Upper lobe of left lung (tissue), 6 donors: ENCODE measurements around the gene NRXN2. TPM values are rescaled to one million over a fixed set of nuclear protein-coding genes. Genes with fewer than 3 reads are reported as not detected.
"Not testable (repeated sequence)": the region's sequence is repeated elsewhere in the genome, so short reads cannot be mapped to it uniquely, and the experiment has no call there.

Experiments used
- ATAC-seq, 2 donors: fragments of 200-7000 bp; cut with Tn5 transposase; one replicate each; pipeline ENCODE4 v1.9.1; 2022; ENCODE audit warnings: mild to moderate bottlenecking in 2 of 2, moderate library complexity in 2 of 2; ENCODE audit not compliant: low FRiP score in 2 of 2
- DNase-seq, 2 donors: peaks; one replicate each; pipeline ENCODE4 v3.0.0-alpha.2; 2019 to 2020
- H3K27ac ChIP-seq, 4 donors: fragments of 200-600 bp; sonication (generic); one replicate each; pipeline ENCODE4 v1.5.1; 2016 to 2019
- H3K27me3 ChIP-seq, 4 donors: fragments of 200-600 bp; sonication (generic); one replicate each; pipeline ENCODE4 v1.5.1; 2017 to 2019
- H3K36me3 ChIP-seq, 4 donors: fragments of 200-600 bp; sonication (generic); one replicate each; pipeline ENCODE4 v1.5.1; 2016 to 2019
- H3K4me1 ChIP-seq, 4 donors: fragments of 200-600 bp; sonication (generic); one replicate each; pipeline ENCODE4 v1.5.1; 2018 to 2019
- H3K4me3 ChIP-seq, 4 donors: fragments of 200-600 bp; sonication (generic); one replicate each; pipeline ENCODE4 v1.5.1; 2017 to 2019; ENCODE audit warnings: mild to moderate bottlenecking in 2 of 4, moderate library complexity in 1 of 4
- H3K9me3 ChIP-seq, 4 donors: fragments of 200-600 bp; sonication (generic); one replicate each; pipeline ENCODE4 v1.5.1; 2018 to 2019
- CTCF ChIP-seq, 6 experiments: fragments of 450-650 bp in 4 of 6; fragments of 200-600 bp in 2 of 6; sonication (generic) in 2 of 6; IDR thresholded peaks; one replicate each; pipeline ENCODE4 v1.5.1; 2016 to 2019; ENCODE audit warnings: antibody characterized with exemption in 6 of 6
- EP300 ChIP-seq, 4 donors: sonication (generic); formaldehyde crosslinking; IDR thresholded peaks; one replicate each; pipeline ENCODE4 v1.5.1; 2017; ENCODE audit warnings: antibody characterized with exemption in 4 of 4, control low read depth in 2 of 4
- POLR2A ChIP-seq, 4 donors: fragments of 450-650 bp; IDR thresholded peaks; one replicate each; pipeline ENCODE4 v1.5.1; 2016 to 2017; ENCODE audit warnings: antibody characterized with exemption in 4 of 4, mild to moderate bottlenecking in 2 of 4
- POLR2AphosphoS5 ChIP-seq, 2 donors: sonication (generic); formaldehyde crosslinking; IDR thresholded peaks; one replicate each; pipeline ENCODE4 v1.5.1; 2017; ENCODE audit warnings: antibody characterized with exemption in 2 of 2
- WGBS, 2 donors: methylation state at CpG; one replicate each; pipeline ENCODE4 v1.1.5; 2017 to 2018; 5-methylcytosine and 5-hydroxymethylcytosine counted together
- total RNA-seq, 6 donors: library from RNA; depleted of rRNA in 4 of 6; stranded (reverse); fragments of >200 nt in 4 of 6; gene quantifications; one replicate each; pipeline versions ENCODE4 v1.1.0 to v1.2.1, GENCODE V29; 2016 to 2021
- donor health status: DM: no; HTN: no; CAD: no; lungs with moderate emphysema.
- donor health status: DM: no; HTN: yes; CAD: no; lungs with severe emphysema.

NRXN2 gene
- total RNA-seq, 6 donors from 2014 or later, result 0.59 to 21.6 (median 2.9) TPM; not detected in 2

- WGBS, 2 donors, result 23 to 33% methylated on average over 23 to 35 of the region's 46 CpGs
- H3K4me3 ChIP-seq, result no peak overlapping the region
- ATAC-seq (peak in 1 of 2 donors; percentile 47), DNase-seq (peak in 1 of 2 donors; percentile 81)
- no peaks in the 10 kb centered on the region for H3K36me3 ChIP-seq
- H3K27me3 ChIP-seq, result peaks cover 2 to 51% (median 30%) of the 10 kb centered on the region in 4 donors
- H3K9me3 ChIP-seq, result no peaks in the 10 kb centered on the region
- no peak overlapping the region for H3K27ac ChIP-seq
- TF ChIP-seq POLR2A (IDR thresholded peaks at IDR 0.05), result no peak
- no peak for TF ChIP-seq EP300 (IDR thresholded peaks at IDR 0.05)
- no peak for TF ChIP-seq CTCF (IDR thresholded peaks at IDR 0.05)
- TF ChIP-seq POLR2AphosphoS5 (IDR thresholded peaks at IDR 0.05), result no peak
- peaks cover 15 to 30% (median 15%) of the 10 kb centered on the region in 4 donors for H3K4me1 ChIP-seq
These were observed 11.7 kb downstream of the NRXN2 start for GRCh38 chr11:64711138-64711955.

GRCh38 chr11:64710418-64711137 is 12.4 kb downstream of the NRXN2 start:
- no peak for TF ChIP-seq CTCF (IDR thresholded peaks at IDR 0.05)
- no peak for TF ChIP-seq EP300 (IDR thresholded peaks at IDR 0.05)
- TF ChIP-seq POLR2A (IDR thresholded peaks at IDR 0.05), result no peak
- TF ChIP-seq POLR2AphosphoS5 (IDR thresholded peaks at IDR 0.05), result no peak
- WGBS, 2 donors, result 35 to 46% methylated on average over 13 of the region's 13 CpGs

GRCh38 chr11:64705501-64705900 is 17.5 kb downstream of the NRXN2 start:
- TF ChIP-seq CTCF (IDR thresholded peaks at IDR 0.05) (no peak), EP300 (IDR thresholded peaks at IDR 0.05) (no peak), POLR2AphosphoS5 (IDR thresholded peaks at IDR 0.05) (no peak)
- Histone ChIP-seq H3K27ac (no peak overlapping the region), H3K9me3 (no peaks in the 10 kb centered on the region), H3K27me3 (peaks cover 0 to 2% (median 0%) of the 10 kb centered on the region in 4 donors), H3K4me3 (no peak overlapping the region), H3K36me3 (no peaks in the 10 kb centered on the region), H3K4me1 (no peaks in the 10 kb centered on the region)
- no peak for DNase-seq
- WGBS, 2 donors, result 44 to 57% methylated on average over 2 of the region's 2 CpGs
- no peak for ATAC-seq

More at GRCh38 chr11:64710418-64711137, 12.4 kb downstream of the NRXN2 start:
- Histone ChIP-seq H3K27me3 (peaks cover 2 to 47% (median 30%) of the 10 kb centered on the region in 4 donors), H3K9me3 (no peaks in the 10 kb centered on the region), H3K4me3 (no peak overlapping the region), H3K4me1 (peaks cover 15 to 30% (median 15%) of the 10 kb centered on the region in 4 donors), H3K36me3 (no peaks in the 10 kb centered on the region), H3K27ac (no peak overlapping the region)
- DNase-seq (no peak), ATAC-seq (no peak)

GRCh38 chr11:64703048-64703447 is 19.9 kb downstream of the NRXN2 start:
- WGBS, 2 donors, result 73 to 82% methylated on average over 2 of the region's 2 CpGs
- Histone ChIP-seq H3K4me1 (no peaks in the 10 kb centered on the region), H3K4me3 (no peak overlapping the region), H3K27me3 (no peaks in the 10 kb centered on the region), H3K36me3 (no peaks in the 10 kb centered on the region), H3K9me3 (no peaks in the 10 kb centered on the region), H3K27ac (no peak overlapping the region)
- no peak for TF ChIP-seq CTCF (IDR thresholded peaks at IDR 0.05)
- TF ChIP-seq POLR2AphosphoS5 (IDR thresholded peaks at IDR 0.05), result no peak
- TF ChIP-seq POLR2A (IDR thresholded peaks at IDR 0.05), result no peak
- no peak for TF ChIP-seq EP300 (IDR thresholded peaks at IDR 0.05)
- DNase-seq, result no peak
- ATAC-seq, result no peak

GRCh38 chr11:64701956-64702355 is 21.0 kb downstream of the NRXN2 start:
- H3K4me3 ChIP-seq, ATAC-seq, H3K27me3 ChIP-seq, H3K9me3 ChIP-seq, H3K36me3 ChIP-seq, H3K27ac ChIP-seq, H3K4me1 ChIP-seq: not testable (repeated sequence)
- peak in 1 of 2 donors; percentile 16 for DNase-seq
- WGBS, 2 donors, result 85% methylated on average over 4 of the region's 29 CpGs; no CpG with 5 or more reads in 1 of the 2 donors
